Suprapubic skin (tissue), 4 donors: ENCODE results near the gene CNTN6.

Experiments
- EP300 ChIP-seq: sonication (generic); formaldehyde crosslinking; IDR thresholded peaks from one replicate; pipeline ENCODE4 v1.6.1; 2017; ENCODE audit warnings: antibody characterized with exemption
- POLR2A ChIP-seq, 2 donors: fragments of 450-650 bp; IDR thresholded peaks; one replicate each; pipeline ENCODE4 v1.6.1; 2017; ENCODE audit warnings: antibody characterized with exemption in 2 of 2, mild to moderate bottlenecking in 2 of 2, moderate library complexity in 2 of 2
- POLR2AphosphoS5 ChIP-seq, 3 donors: sonication (generic); formaldehyde crosslinking; IDR thresholded peaks; one replicate each; pipeline ENCODE4 v1.6.1; 2017; ENCODE audit warnings: antibody characterized with exemption in 3 of 3
- TF ChIP-seq, protein P1 (sequence below), 2 donors: fragments of 200-600 bp in 1 of 2; fragments of 450-650 bp in 1 of 2; sonication (generic) in 1 of 2; IDR thresholded peaks; one replicate each; pipeline ENCODE4 v1.5.1; 2016 to 2019; ENCODE audit warnings: antibody characterized with exemption in 2 of 2, mild to moderate bottlenecking in 1 of 2, moderate library complexity in 1 of 2

DNA sequence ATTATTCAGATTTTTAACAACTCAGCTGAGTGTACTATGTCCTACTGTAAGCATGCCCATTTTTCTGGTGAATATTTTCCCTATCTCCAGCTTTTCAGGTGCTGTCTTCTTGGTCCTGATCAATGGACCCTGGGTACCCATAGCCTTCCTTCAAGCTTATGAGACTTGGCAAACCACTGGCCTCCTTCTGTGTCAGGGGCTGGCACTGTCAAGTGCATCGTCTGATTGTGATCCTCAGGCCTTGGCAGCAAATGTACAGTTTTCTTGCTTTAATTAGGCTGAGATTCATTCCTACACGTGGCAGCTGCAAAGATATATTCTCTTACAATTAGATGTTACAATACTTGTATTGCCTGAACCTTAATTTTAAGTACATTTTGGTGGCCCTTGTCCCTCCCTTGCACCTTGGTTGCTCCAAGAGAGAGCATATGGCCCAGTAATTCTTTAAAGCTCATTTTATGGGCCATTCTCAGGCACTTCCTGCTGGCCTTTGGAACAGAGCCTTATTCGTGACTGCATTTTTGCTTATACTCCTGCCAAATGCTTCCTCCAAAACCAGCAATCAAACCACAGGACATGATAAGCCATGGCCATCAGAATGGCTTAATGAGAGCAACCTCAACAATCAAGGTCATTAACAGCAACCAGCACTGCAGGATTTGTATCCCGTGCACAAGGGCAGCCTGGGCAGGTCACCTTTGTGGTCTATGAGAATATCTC is 179.9 kb downstream of the CNTN6 start:
- TF ChIP-seq, protein P1, sequence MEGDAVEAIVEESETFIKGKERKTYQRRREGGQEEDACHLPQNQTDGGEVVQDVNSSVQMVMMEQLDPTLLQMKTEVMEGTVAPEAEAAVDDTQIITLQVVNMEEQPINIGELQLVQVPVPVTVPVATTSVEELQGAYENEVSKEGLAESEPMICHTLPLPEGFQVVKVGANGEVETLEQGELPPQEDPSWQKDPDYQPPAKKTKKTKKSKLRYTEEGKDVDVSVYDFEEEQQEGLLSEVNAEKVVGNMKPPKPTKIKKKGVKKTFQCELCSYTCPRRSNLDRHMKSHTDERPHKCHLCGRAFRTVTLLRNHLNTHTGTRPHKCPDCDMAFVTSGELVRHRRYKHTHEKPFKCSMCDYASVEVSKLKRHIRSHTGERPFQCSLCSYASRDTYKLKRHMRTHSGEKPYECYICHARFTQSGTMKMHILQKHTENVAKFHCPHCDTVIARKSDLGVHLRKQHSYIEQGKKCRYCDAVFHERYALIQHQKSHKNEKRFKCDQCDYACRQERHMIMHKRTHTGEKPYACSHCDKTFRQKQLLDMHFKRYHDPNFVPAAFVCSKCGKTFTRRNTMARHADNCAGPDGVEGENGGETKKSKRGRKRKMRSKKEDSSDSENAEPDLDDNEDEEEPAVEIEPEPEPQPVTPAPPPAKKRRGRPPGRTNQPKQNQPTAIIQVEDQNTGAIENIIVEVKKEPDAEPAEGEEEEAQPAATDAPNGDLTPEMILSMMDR (IDR thresholded peaks at IDR 0.05) = no peak
- no peak for TF ChIP-seq POLR2AphosphoS5 (IDR thresholded peaks at IDR 0.05)
- TF ChIP-seq POLR2A (IDR thresholded peaks at IDR 0.05) = no peak
- TF ChIP-seq EP300 = no peak
